ENCODE data around the gene RAB3IL1. TPM values are rescaled to one million over a fixed set of nuclear protein-coding genes. Genes with fewer than 3 reads are reported as not detected.

Gene RAB3IL1
- total and polyA plus RNA-seq, 2 of the 13 experiments (the other 11 are each of a cell fraction or from before 2014, with no cell fraction given) = 1.2 to 2.0 TPM

DNA sequence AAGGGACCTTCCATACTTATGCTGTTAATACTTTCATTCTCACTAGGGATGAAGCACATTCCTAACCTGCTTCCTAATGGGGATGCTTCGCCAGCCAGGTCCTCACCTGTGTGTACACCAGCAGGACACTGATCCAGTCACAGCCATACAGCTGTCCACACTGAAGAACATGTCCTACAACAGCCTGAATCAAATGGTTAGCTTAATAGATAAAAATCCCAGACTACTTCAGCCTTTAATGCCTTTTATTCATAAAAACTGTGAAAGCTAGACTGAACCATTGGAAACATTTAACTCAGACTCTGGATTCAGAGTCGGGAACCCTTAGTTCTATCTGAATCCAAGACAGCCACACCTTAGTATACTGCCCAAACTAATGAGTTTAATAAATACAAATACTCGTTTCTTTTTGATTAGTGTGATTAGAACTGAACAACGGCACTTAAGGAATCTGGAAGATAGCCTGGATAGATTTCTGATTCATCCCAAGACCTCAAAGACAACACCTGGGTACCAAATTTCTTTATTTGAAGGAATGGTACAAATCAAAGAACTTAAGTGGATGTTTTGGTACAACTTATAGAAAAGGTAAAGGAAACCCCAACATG, 46.8 kb upstream of the RAB3IL1 start (continued):
- 0 out of 2 replicates have a peak, but pooled peaks have one; percentile 6 for TF ChIP-seq HMGXB3 (CRISPR knock-in tag; IDR thresholded peaks at IDR 0.05; ENCODE audit: borderline replicate concordance)
- no peak for TF ChIP-seq KLF15 (CRISPR knock-in tag; IDR thresholded peaks at IDR 0.05; ENCODE audit: borderline replicate concordance)
- no peak for TF ChIP-seq FLYWCH1 (CRISPR knock-in tag; IDR thresholded peaks at IDR 0.05)
- peak in 1 of 2 experiments; percentile 58; a peak in 2 of 4 replicates for TF ChIP-seq NR2F1 (CRISPR knock-in tag; IDR thresholded peaks at IDR 0.05)
- no peak for TF ChIP-seq FIP1L1 (IDR thresholded peaks at IDR 0.05; ENCODE audit: borderline replicate concordance, insufficient read depth, low read depth, low read length)
- TF ChIP-seq TCF7L2 (IDR thresholded peaks at IDR 0.05; ENCODE audit: low read depth, low read length) = no peak
- no peak for TF ChIP-seq ZBTB14 (CRISPR knock-in tag; IDR thresholded peaks at IDR 0.05)
- 0 out of 2 replicates have a peak, but pooled peaks have one; percentile 27 for TF ChIP-seq ZNF12 (CRISPR knock-in tag; IDR thresholded peaks at IDR 0.05)
- TF ChIP-seq NFE2L2 (IDR thresholded peaks at IDR 0.05; ENCODE audit: low read length) = no peak
- no peak for TF ChIP-seq NFKBIZ (CRISPR knock-in tag; IDR thresholded peaks at IDR 0.05)
- TF ChIP-seq SETDB1 (CRISPR knock-in tag; IDR thresholded peaks at IDR 0.05; ENCODE audit: borderline replicate concordance) = no peak
- TF ChIP-seq HDAC6 (IDR thresholded peaks at IDR 0.05; ENCODE audit: low read depth, low read length) = no peak
- no peak for TF ChIP-seq ZEB1 (IDR thresholded peaks at IDR 0.05; ENCODE audit: insufficient replicate concordance, low read depth)
- no peak for TF ChIP-seq BCL3 (CRISPR knock-in tag; IDR thresholded peaks at IDR 0.05)
- no peak for TF ChIP-seq RERE (CRISPR knock-in tag; IDR thresholded peaks at IDR 0.05; ENCODE audit: low read depth)
- TF ChIP-seq ZNF737 (CRISPR knock-in tag; IDR thresholded peaks at IDR 0.05; ENCODE audit: borderline replicate concordance) = no peak
- 0 out of 2 replicates have a peak, but pooled peaks have one; percentile 7 for TF ChIP-seq ERF (CRISPR knock-in tag; IDR thresholded peaks at IDR 0.05)
